HCT116 (cell line): Measurements from ENCODE around the gene ACACA. TPM values are rescaled to one million over a fixed set of nuclear protein-coding genes. Genes with fewer than 3 reads are reported as not detected.

Experiments
- ATAC-seq: fragments of 200-7000 bp; cut with Tn5 transposase; 2 replicates; pipeline ENCODE4 v1.9.1; 2020; ENCODE audit warnings: mild to moderate bottlenecking, moderate library complexity
- BruUV-seq: library from RNA; stranded (reverse); fragments of 400-500 nt; replicated peaks from 2 replicates; lab custom pipeline; 2021; lab: Mats Ljungman, UMichigan
- CTCF ChIA-PET: fragments of 300-600 bp; sonication (Branson Sonifier 250); formaldehyde crosslinking; loops from one replicate; lab custom pipeline; 2021; ENCODE audit warnings: antibody characterized with exemption; lab: Charles Lee
- POLR2A ChIA-PET: fragments of 300-600, 350-600 bp; sonication (Branson Sonifier 250); formaldehyde crosslinking; loops from one replicate; lab custom pipeline; 2021; ENCODE audit warnings: antibody characterized with exemption; lab: Charles Lee
- RAD21 ChIA-PET, 2 experiments: fragments of 300-600 bp; sonication (Branson Sonifier 250); formaldehyde crosslinking; loops; one replicate each; lab custom pipeline; 2023; ENCODE audit warnings: low total read pairs in 2 of 2; ENCODE audit not compliant: uncharacterized antibody in 2 of 2, unreplicated experiment in 2 of 2, low non-redundant PET in 1 of 2; lab: Charles Lee
- DNase-seq: peaks from one replicate; pipeline ENCODE4 v3.0.0-alpha.2; 2010; ENCODE audit warnings: low read depth, low spot score
- H2AFZ ChIP-seq: fragments of 200-600 bp; shearing (Covaris generic), sonication (generic); 2 replicates; pipeline ENCODE4 v1.6.1; 2017; ENCODE audit warnings: low read depth, mixed run types, mixed read lengths, antibody characterized with exemption, low read length; ENCODE audit not compliant: poor library complexity, severe bottlenecking
- H3K27ac ChIP-seq: 2 replicates; pipeline ENCODE4 v1.5.1; 2012; ENCODE audit warnings: low read depth, low read length
- H3K27me3 ChIP-seq: fragments of 200-600 bp; sonication (generic); 2 replicates; pipeline ENCODE4 v1.6.1; 2016; ENCODE audit warnings: mixed run types, low read length, mixed read lengths; ENCODE audit not compliant: insufficient read depth
- H3K36me3 ChIP-seq, 2 experiments: fragments of 200-500 bp in 1 of 2; fragments of 200-600 bp in 1 of 2; sonication (Bioruptor generic) in 1 of 2; sonication (generic) in 1 of 2; 2 replicates each; pipeline versions ENCODE4 v1.5.1 to v1.6.1; 2014 to 2016; ENCODE audit warnings: low read length in 2 of 2, inconsistent platforms in 1 of 2, mixed read lengths in 1 of 2, mixed run types in 1 of 2; ENCODE audit not compliant: insufficient read depth in 2 of 2, control insufficient read depth in 1 of 2
- H3K4me1 ChIP-seq, 2 experiments: fragments of 200-600 bp in 1 of 2; sonication (generic) in 1 of 2; 2 replicates each; pipeline versions ENCODE4 v1.5.1 to v1.6.1; 2012 to 2017; ENCODE audit warnings: low read length in 2 of 2, inconsistent platforms in 1 of 2, mild to moderate bottlenecking in 1 of 2, mixed read lengths in 1 of 2, mixed run types in 1 of 2, moderate library complexity in 1 of 2; ENCODE audit not compliant: insufficient read depth in 2 of 2, control insufficient read depth in 1 of 2
- H3K4me2 ChIP-seq: fragments of 200-600 bp; sonication (generic); 2 replicates; pipeline ENCODE4 v1.6.1; 2017; ENCODE audit warnings: mixed run types, low read length, mixed read lengths
- H3K4me3 ChIP-seq, 2 experiments: fragments of 200-600 bp in 1 of 2; sonication (generic) in 1 of 2; replicated peaks in 1 of 2; 2 replicates each; pipeline ENCODE4 v1.5.1; 2011 to 2016; ENCODE audit warnings: low read length in 2 of 2, control low read depth in 1 of 2, low read depth in 1 of 2, mild to moderate bottlenecking in 1 of 2, mixed read lengths in 1 of 2, mixed run types in 1 of 2
- H3K79me2 ChIP-seq: fragments of 200-600 bp; sonication (generic); 2 replicates; pipeline ENCODE4 v1.6.1; 2017; ENCODE audit warnings: mild to moderate bottlenecking, mixed run types, low read length, moderate library complexity, mixed read lengths; ENCODE audit not compliant: insufficient read depth
- H3K9ac ChIP-seq: fragments of 200-600 bp; sonication (generic); 2 replicates; pipeline ENCODE4 v1.6.1; 2016; ENCODE audit warnings: low read length, mixed read lengths
- H3K9me2 ChIP-seq: fragments of 200-600 bp; sonication (generic), shearing (Covaris generic); 2 replicates; pipeline ENCODE4 v1.6.1; 2017; ENCODE audit warnings: mixed run types, mild to moderate bottlenecking, moderate library complexity; ENCODE audit not compliant: insufficient read depth
- H3K9me3 ChIP-seq, 2 experiments: fragments of 200-500 bp in 1 of 2; fragments of 200-600 bp in 1 of 2; sonication (Bioruptor generic) in 1 of 2; sonication (generic) in 1 of 2; 2 replicates each; pipeline ENCODE4 v1.6.1; 2014 to 2017; ENCODE audit warnings: low read length in 2 of 2, mixed read lengths in 2 of 2, inconsistent platforms in 1 of 2, low read depth in 1 of 2, mild to moderate bottlenecking in 1 of 2, mixed run types in 1 of 2, moderate library complexity in 1 of 2; ENCODE audit not compliant: control insufficient read depth in 1 of 2, insufficient read depth in 1 of 2
- H4K20me1 ChIP-seq: fragments of 200-600 bp; sonication (generic), shearing (Covaris generic); 2 replicates; pipeline ENCODE4 v1.6.1; 2017; ENCODE audit warnings: mixed run types, mild to moderate bottlenecking, moderate library complexity; ENCODE audit not compliant: insufficient read depth
- ATF3 ChIP-seq: IDR thresholded peaks from 2 replicates; pipeline ENCODE4 v1.6.1; 2012
- CBX3 ChIP-seq: IDR thresholded peaks from 2 replicates; pipeline ENCODE4 v1.6.1; 2012; ENCODE audit warnings: low read depth
- EZH2 ChIP-seq: fragments of 200-600 bp; sonication (generic); IDR thresholded peaks from 2 replicates; pipeline ENCODE4 v1.6.1; 2017; ENCODE audit warnings: antibody characterized with exemption, mixed run types
- POLR2A ChIP-seq: IDR thresholded peaks from 2 replicates; pipeline ENCODE4 v1.7.0; 2011; ENCODE audit warnings: borderline replicate concordance; ENCODE audit not compliant: insufficient read depth, insufficient read length; ENCODE audit errors: extremely low read depth
- RAD21 ChIP-seq: IDR thresholded peaks from 2 replicates; pipeline ENCODE4 v1.6.1; 2012; ENCODE audit warnings: low read depth, mild to moderate bottlenecking
- SIN3A ChIP-seq: IDR thresholded peaks from 2 replicates; pipeline ENCODE4 v1.6.1; 2012; ENCODE audit warnings: low read depth
- SRF ChIP-seq: IDR thresholded peaks from 2 replicates; pipeline ENCODE4 v1.6.1; 2012; ENCODE audit warnings: low read depth
- YY1 ChIP-seq: IDR thresholded peaks from 2 replicates; pipeline ENCODE4 v1.6.1; 2011; ENCODE audit warnings: low read length, low read depth, moderate library complexity, mild to moderate bottlenecking; ENCODE audit not compliant: insufficient replicate concordance; ENCODE audit errors: extremely low read depth
- ZFX ChIP-seq: fragments of 450-650 bp; IDR thresholded peaks from 2 replicates; pipeline ENCODE4 v1.6.1; 2017
- intact Hi-C: fragments of 100-400 bp; cut with micrococcal nuclease; formaldehyde crosslinking; loops from 2 replicates; pipeline ENCODE4 v1.10.0; 2022
- total RNA-seq: library from RNA; stranded (reverse); gene quantifications from one replicate; pipeline ENCODE4 v1.2.1, GENCODE V29; 2021; ENCODE audit not compliant: unreplicated experiment

Gene ACACA
- total RNA-seq, 1 experiment from 2014 or later: 161 TPM

- TF ChIP-seq EZH2: no peak
- H3K36me3 ChIP-seq: no peaks in the 10 kb centered on the region
- DNase-seq (no peak), ATAC-seq (no peak)
- ChIA-PET RAD21 (no interaction called here), CTCF (interaction anchor here (2.4 kb wide), 1 partner anchor 18 kb away, joined by 10 read pairs; no protein-coding TSS in a partner anchor), POLR2A (interaction anchor here (1.1 kb wide), 1 partner anchor 32 kb away, joined by 3 read pairs; no protein-coding TSS in a partner anchor)
- intact Hi-C loops: no loop called here
- no peak overlapping the region for H3K4me3 ChIP-seq
- H3K27me3 ChIP-seq: no peaks in the 10 kb centered on the region
- no peak overlapping the region for H3K4me2 ChIP-seq
- no peaks in the 10 kb centered on the region for H4K20me1 ChIP-seq
- H3K27ac ChIP-seq: no peak overlapping the region
- no peaks in the 10 kb centered on the region for H3K9me3 ChIP-seq
- no peak overlapping the region for H3K9ac ChIP-seq
- no peaks in the 10 kb centered on the region for H3K79me2 ChIP-seq
- BruUV-seq: no TSS peak
- H3K9me2 ChIP-seq: no peaks in the 10 kb centered on the region
- H3K4me1 ChIP-seq: peaks cover 0 to 10% of the 10 kb centered on the region in 2 experiments; a peak in 2 of 4 replicates
- no peak overlapping the region for H2AFZ ChIP-seq
Observed at GRCh38 chr17:37391146-37391545, 15.5 kb downstream of the ACACA start.

- intact Hi-C loops: no loop called here
Observed at GRCh38 chr17:37389160-37389559, 17.5 kb downstream of the ACACA start.

More at GRCh38 chr17:37389160-37389559, 17.5 kb downstream of the ACACA start:
- no peak for DNase-seq
- no peaks in the 10 kb centered on the region for H3K36me3 ChIP-seq
- no TSS peak for BruUV-seq
- POLR2A ChIA-PET: interaction anchor here (1.5 kb wide), 1 partner anchor 16 kb away, joined by 3 read pairs; no protein-coding TSS in a partner anchor
- ATAC-seq: no peak
- H3K9me3 ChIP-seq: no peaks in the 10 kb centered on the region
- no peaks in the 10 kb centered on the region for H4K20me1 ChIP-seq
- H3K4me2 ChIP-seq: no peak overlapping the region
- H3K4me1 ChIP-seq: peaks cover 0 to 10% of the 10 kb centered on the region in 2 experiments; a peak in 2 of 4 replicates
- H3K4me3 ChIP-seq: no peak overlapping the region
- no peak for TF ChIP-seq ZFX
- no peak for TF ChIP-seq YY1
- no peak for TF ChIP-seq SIN3A
- no peak for TF ChIP-seq POLR2A
- TF ChIP-seq SRF: no peak
- no peak for TF ChIP-seq EZH2
- no peak for TF ChIP-seq ATF3
- no peak for TF ChIP-seq CBX3
- TF ChIP-seq RAD21: no peak
- H2AFZ ChIP-seq: no peak overlapping the region
- RAD21 ChIA-PET: no interaction called here
- no peak overlapping the region for H3K9ac ChIP-seq
- H3K27ac ChIP-seq: no peak overlapping the region
- no peaks in the 10 kb centered on the region for H3K27me3 ChIP-seq
- no peaks in the 10 kb centered on the region for H3K79me2 ChIP-seq
- CTCF ChIA-PET: interaction anchor here (2.4 kb wide), 1 partner anchor 16 kb away, joined by 10 read pairs; no protein-coding TSS in a partner anchor
- no peaks in the 10 kb centered on the region for H3K9me2 ChIP-seq
